ENCODE measurements around the gene SH3TC2.

Gene SH3TC2

GRCh38 chr5:149030392-149030791 is 32.5 kb downstream of the SH3TC2 start:
- H3K27ac ChIP-seq = no peak overlapping the region
- H3K4me2 ChIP-seq (ENCODE audit: low read length) = no peak overlapping the region
- H3K36me3 ChIP-seq (ENCODE audit: control insufficient read depth, insufficient read depth, low read length) = no peaks in the 10 kb centered on the region
- no peak for TF ChIP-seq CTCF (IDR thresholded peaks at IDR 0.05)
- no peaks in the 10 kb centered on the region for H3K4me1 ChIP-seq
- H3K27me3 ChIP-seq (ENCODE audit: control insufficient read depth, insufficient read depth, low read length) = no peaks in the 10 kb centered on the region
- no peak overlapping the region for H3K9ac ChIP-seq
- no peak overlapping the region for H3K4me3 ChIP-seq (ENCODE audit: low read depth, low read length)
- H3K9me3 ChIP-seq (ENCODE audit: control insufficient read depth, low read length) = no peaks in the 10 kb centered on the region
- no peak overlapping the region for H2AFZ ChIP-seq
- H3K79me2 ChIP-seq = no peaks in the 10 kb centered on the region

GRCh38 chr5:149028984-149029383 is 33.9 kb downstream of the SH3TC2 start:
- Histone ChIP-seq H3K4me1 (peaks cover 5% of the 10 kb centered on the region), H3K4me2 (ENCODE audit: low read length) (no peak overlapping the region), H3K9ac (no peak overlapping the region), H3K4me3 (ENCODE audit: low read depth, low read length) (no peak overlapping the region), H3K27ac (no peak overlapping the region), H2AFZ (no peak overlapping the region), H3K27me3 (ENCODE audit: control insufficient read depth, insufficient read depth, low read length) (no peaks in the 10 kb centered on the region), H3K9me3 (ENCODE audit: control insufficient read depth, low read length) (no peaks in the 10 kb centered on the region), H3K79me2 (no peaks in the 10 kb centered on the region), H3K36me3 (ENCODE audit: control insufficient read depth, insufficient read depth, low read length) (no peaks in the 10 kb centered on the region)
- no peak for TF ChIP-seq CTCF (IDR thresholded peaks at IDR 0.05)

- Histone ChIP-seq H3K4me2 (ENCODE audit: low read length) (no peak overlapping the region), H2AFZ (no peak overlapping the region), H3K9me3 (ENCODE audit: control insufficient read depth, low read length) (no peaks in the 10 kb centered on the region), H3K4me1 (peaks cover 7% of the 10 kb centered on the region), H3K79me2 (no peaks in the 10 kb centered on the region), H3K27me3 (ENCODE audit: control insufficient read depth, insufficient read depth, low read length) (no peaks in the 10 kb centered on the region), H3K36me3 (ENCODE audit: control insufficient read depth, insufficient read depth, low read length) (no peaks in the 10 kb centered on the region), H3K27ac (no peak overlapping the region), H3K9ac (no peak overlapping the region), H3K4me3 (ENCODE audit: low read depth, low read length) (no peak overlapping the region)
- TF ChIP-seq CTCF (IDR thresholded peaks at IDR 0.05) = no peak
These were observed 34.7 kb downstream of the SH3TC2 start for GRCh38 chr5:149028161-149028560.

GRCh38 chr5:149027636-149028035 is 35.2 kb downstream of the SH3TC2 start:
- peaks cover 7% of the 10 kb centered on the region for H3K4me1 ChIP-seq
- H3K4me2 ChIP-seq (ENCODE audit: low read length) = no peak overlapping the region
- no peak overlapping the region for H3K4me3 ChIP-seq (ENCODE audit: low read depth, low read length)
- no peaks in the 10 kb centered on the region for H3K27me3 ChIP-seq (ENCODE audit: control insufficient read depth, insufficient read depth, low read length)
- no peaks in the 10 kb centered on the region for H3K36me3 ChIP-seq (ENCODE audit: control insufficient read depth, insufficient read depth, low read length)
- no peak overlapping the region for H2AFZ ChIP-seq
- H3K9me3 ChIP-seq (ENCODE audit: control insufficient read depth, low read length) = no peaks in the 10 kb centered on the region
- no peak for TF ChIP-seq CTCF (IDR thresholded peaks at IDR 0.05)
- H3K27ac ChIP-seq = no peak overlapping the region
- H3K9ac ChIP-seq = no peak overlapping the region
- no peaks in the 10 kb centered on the region for H3K79me2 ChIP-seq

- TF ChIP-seq CTCF (IDR thresholded peaks at IDR 0.05) = no peak
These were observed 37.9 kb downstream of the SH3TC2 start for GRCh38 chr5:149024943-149025342.

More at GRCh38 chr5:149024943-149025342, 37.9 kb downstream of the SH3TC2 start:
- H3K36me3 ChIP-seq (ENCODE audit: control insufficient read depth, insufficient read depth, low read length) = no peaks in the 10 kb centered on the region
- no peaks in the 10 kb centered on the region for H3K9me3 ChIP-seq (ENCODE audit: control insufficient read depth, low read length)
- no peak overlapping the region for H3K27ac ChIP-seq
- H3K27me3 ChIP-seq (ENCODE audit: control insufficient read depth, insufficient read depth, low read length) = no peaks in the 10 kb centered on the region
- peaks cover 7% of the 10 kb centered on the region for H3K4me1 ChIP-seq
- H3K4me2 ChIP-seq (ENCODE audit: low read length) = peak overlapping the region; percentile 19
- H3K4me3 ChIP-seq (ENCODE audit: low read depth, low read length) = no peak overlapping the region
- no peak overlapping the region for H3K9ac ChIP-seq
- H2AFZ ChIP-seq = peak overlapping the region; percentile 13
- H3K79me2 ChIP-seq = no peaks in the 10 kb centered on the region
